GM19043 (cell line): ENCODE data around the gene BEAN1.
A peak's percentile ranks its signal among the peaks of the same experiment; 100 is the strongest.
"Not testable (repeated sequence)": the region's sequence is repeated elsewhere in the genome, so short reads cannot be mapped to it uniquely, and the experiment has no call there.

Experiments
- ATAC-seq: cut with Tn5 transposase; IDR thresholded peaks from one replicate; pipeline ENCODE4 v1.9.1; 2021; ENCODE audit warnings: low read depth; ENCODE audit not compliant: unreplicated experiment

The BEAN1 gene

GRCh38 chr16:66466636-66467035 is 39.5 kb downstream of the BEAN1 start:
- ATAC-seq = not testable (repeated sequence)

- no peak for ATAC-seq
These were observed 40.5 kb downstream of the BEAN1 start for GRCh38 chr16:66467611-66468010.

GRCh38 chr16:66468321-66468965 is 41.3 kb downstream of the BEAN1 start:
- ATAC-seq = no peak

GRCh38 chr16:66469291-66469946 is 42.3 kb downstream of the BEAN1 start:
- no peak for ATAC-seq

- no peak for ATAC-seq
These were observed 43.0 kb downstream of the BEAN1 start for GRCh38 chr16:66469947-66470546.

- ATAC-seq = no peak
These were observed 43.5 kb downstream of the BEAN1 start for GRCh38 chr16:66470556-66470955.

GRCh38 chr16:66471264-66471663 is 44.2 kb downstream of the BEAN1 start:
- ATAC-seq = no peak

- ATAC-seq = no peak
These were observed 44.8 kb downstream of the BEAN1 start for GRCh38 chr16:66471716-66472393.

GRCh38 chr16:66473051-66473571 is 46.0 kb downstream of the BEAN1 start:
- no peak for ATAC-seq

GRCh38 chr16:66473654-66474519 is 46.8 kb downstream of the BEAN1 start:
- ATAC-seq = no peak

- ATAC-seq = peak; percentile 75
These were observed 47.7 kb downstream of the BEAN1 start for GRCh38 chr16:66474750-66475199.

- no peak for ATAC-seq
These were observed 48.1 kb downstream of the BEAN1 start for GRCh38 chr16:66475232-66475631.

GRCh38 chr16:66476328-66477027 is 49.4 kb downstream of the BEAN1 start:
- no peak for ATAC-seq

GRCh38 chr16:66477028-66477515 is 50.0 kb downstream of the BEAN1 start:
- no peak for ATAC-seq

GRCh38 chr16:66478733-66479511 is 51.8 kb downstream of the BEAN1 start:
- ATAC-seq = peak; percentile 76

GRCh38 chr16:66479661-66480264 is 52.7 kb downstream of the BEAN1 start:
- ATAC-seq = no peak

GRCh38 chr16:66480265-66481080 is 53.4 kb downstream of the BEAN1 start:
- no peak for ATAC-seq
